Fibroblast of the aortic adventitia (primary cell): ENCODE results near the gene ZNF211. TPM values are rescaled to one million over a fixed set of nuclear protein-coding genes. Genes with fewer than 3 reads are reported as not detected.

Experiments
- DNase-seq: peaks from one replicate; pipeline ENCODE4 v3.0.0-alpha.2; 2010; ENCODE audit warnings: low read depth
- H3K4me3 ChIP-seq: 2 replicates; pipeline ENCODE4 v1.5.1; 2011; ENCODE audit warnings: low read depth, mild to moderate bottlenecking, control low read depth, low read length, moderate library complexity
- total RNA-seq: library from RNA; depleted of rRNA; stranded (reverse); fragments of >200 nt; gene quantifications from 2 replicates; pipeline ENCODE4 v1.2.3, GENCODE V29; 2012; ENCODE audit warnings: low replicate concordance
- TF ChIP-seq, protein P1 (sequence below): IDR thresholded peaks from 2 replicates; pipeline ENCODE4 v1.5.1; 2011; ENCODE audit warnings: mild to moderate bottlenecking, low read length, control low read depth, inconsistent platforms; ENCODE audit not compliant: insufficient read depth

Gene ZNF211
- total RNA-seq, 1 donor = 6.2 TPM

DNA sequence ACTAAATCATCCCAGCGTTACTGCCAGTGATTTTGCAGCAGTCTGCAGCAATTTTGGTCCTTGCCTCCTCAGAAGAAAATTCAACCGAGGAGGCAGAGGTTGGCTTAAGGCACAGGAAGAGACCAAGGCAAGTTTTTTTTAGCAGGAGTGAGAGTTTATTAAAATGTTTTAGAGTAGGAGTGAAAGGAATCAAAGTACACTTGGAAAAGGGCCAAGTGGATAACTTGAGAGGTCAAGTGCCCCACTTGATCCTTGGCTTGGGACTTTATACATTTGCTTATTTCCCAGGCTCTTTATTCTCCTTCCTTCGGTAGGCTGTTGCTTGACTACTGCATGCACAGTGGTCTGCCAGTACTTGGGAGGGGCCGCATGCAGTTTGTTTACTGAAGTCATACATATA lies 21.9 kb upstream of the ZNF211 start:
- TF ChIP-seq, protein P1, sequence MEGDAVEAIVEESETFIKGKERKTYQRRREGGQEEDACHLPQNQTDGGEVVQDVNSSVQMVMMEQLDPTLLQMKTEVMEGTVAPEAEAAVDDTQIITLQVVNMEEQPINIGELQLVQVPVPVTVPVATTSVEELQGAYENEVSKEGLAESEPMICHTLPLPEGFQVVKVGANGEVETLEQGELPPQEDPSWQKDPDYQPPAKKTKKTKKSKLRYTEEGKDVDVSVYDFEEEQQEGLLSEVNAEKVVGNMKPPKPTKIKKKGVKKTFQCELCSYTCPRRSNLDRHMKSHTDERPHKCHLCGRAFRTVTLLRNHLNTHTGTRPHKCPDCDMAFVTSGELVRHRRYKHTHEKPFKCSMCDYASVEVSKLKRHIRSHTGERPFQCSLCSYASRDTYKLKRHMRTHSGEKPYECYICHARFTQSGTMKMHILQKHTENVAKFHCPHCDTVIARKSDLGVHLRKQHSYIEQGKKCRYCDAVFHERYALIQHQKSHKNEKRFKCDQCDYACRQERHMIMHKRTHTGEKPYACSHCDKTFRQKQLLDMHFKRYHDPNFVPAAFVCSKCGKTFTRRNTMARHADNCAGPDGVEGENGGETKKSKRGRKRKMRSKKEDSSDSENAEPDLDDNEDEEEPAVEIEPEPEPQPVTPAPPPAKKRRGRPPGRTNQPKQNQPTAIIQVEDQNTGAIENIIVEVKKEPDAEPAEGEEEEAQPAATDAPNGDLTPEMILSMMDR = no peak
- DNase-seq = no peak
- H3K4me3 ChIP-seq = no peak overlapping the region

DNA sequence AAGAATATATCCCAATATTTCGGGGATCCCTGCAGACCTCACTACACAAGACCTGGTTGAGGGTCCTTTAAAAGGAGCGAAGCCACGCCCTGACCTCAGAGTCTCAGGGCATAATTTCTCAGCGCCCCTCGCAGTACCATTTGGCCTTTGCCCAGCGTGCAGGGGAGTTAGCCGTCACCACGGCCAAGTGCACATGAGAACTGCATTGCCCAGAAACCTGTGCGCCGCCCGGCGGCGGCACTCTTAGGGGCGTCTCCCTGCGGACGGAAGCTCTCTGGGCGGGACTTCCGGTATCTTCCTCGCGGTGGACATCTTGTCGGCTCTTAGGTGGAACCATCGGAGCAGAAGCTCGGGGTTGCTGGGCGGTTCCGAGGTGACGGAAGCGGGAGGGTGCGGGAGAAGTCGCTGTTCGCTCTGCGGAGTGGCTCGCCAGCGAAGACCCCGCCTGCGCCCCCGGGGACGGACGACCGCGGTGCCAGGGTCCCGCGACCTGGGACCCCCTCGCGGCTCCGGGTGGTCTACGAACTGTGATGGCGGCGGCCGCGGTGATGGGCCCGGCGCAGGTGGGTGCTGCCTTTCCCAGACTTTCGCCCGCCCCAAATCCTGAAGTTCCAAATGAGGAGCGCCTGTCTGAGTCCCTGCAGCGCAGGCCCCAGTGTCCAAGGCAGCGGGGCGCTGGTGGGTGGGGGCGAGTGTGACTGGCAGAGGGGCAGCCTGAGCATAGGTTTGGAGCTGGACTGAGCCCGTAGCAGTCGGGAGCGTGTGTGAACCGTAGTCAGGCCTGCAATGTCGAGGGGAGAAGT lies 18.8 kb upstream of the ZNF211 start, which contains the start of gene ZNF134:
TSS of gene ZNF134 (plus strand) at position 302 of the 803 bp plus-strand sequence. CDS start 5,227 bp downstream, outside the sequence.
- DNase-seq = peak; percentile 87
- H3K4me3 ChIP-seq = peak within 1 kb of the TSS; percentile 98
- TF ChIP-seq, protein P1 = peak; percentile 42

DNA sequence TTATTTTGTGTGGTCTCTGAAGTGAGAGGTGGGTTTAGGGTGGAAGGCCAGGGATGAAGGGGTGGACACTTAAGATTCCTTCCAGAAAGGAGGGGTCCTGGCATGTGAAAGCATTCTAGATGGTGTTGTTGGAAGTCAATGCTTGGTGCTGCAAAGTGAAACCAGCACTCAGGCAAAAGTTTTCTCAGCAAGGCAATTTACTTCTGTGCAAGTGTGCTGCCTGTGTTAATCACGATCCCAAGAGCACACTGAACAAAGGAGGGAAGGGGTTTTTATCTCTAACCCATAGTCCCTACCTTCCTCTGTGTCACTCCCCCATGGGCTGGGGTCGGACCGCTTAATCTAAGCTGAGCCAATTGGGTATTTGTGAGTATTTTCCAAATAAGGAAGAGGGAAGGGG lies 17.6 kb upstream of the ZNF211 start:
- H3K4me3 ChIP-seq = peak overlapping the region; percentile 98
- TF ChIP-seq, protein P1 = no peak
- DNase-seq = no peak

DNA sequence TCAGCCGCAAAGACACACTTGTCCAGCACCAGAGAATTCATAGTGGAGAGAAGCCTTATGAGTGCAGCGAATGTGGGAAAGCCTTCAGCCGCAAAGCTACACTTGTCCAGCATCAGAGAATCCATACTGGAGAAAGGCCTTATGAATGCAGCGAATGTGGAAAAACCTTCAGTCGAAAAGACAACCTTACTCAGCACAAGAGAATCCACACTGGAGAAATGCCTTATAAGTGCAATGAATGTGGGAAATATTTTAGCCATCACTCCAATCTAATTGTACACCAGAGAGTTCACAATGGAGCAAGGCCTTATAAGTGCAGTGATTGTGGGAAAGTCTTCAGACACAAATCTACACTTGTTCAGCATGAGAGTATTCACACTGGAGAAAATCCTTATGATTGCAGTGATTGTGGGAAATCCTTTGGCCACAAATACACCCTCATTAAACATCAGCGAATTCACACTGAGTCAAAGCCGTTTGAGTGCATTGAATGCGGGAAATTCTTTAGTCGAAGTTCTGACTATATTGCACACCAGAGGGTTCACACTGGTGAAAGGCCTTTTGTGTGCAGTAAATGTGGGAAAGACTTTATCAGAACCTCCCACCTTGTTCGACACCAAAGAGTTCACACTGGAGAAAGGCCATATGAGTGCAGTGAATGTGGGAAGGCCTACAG lies 12.2 kb upstream of the ZNF211 start:
- peak; percentile 9 for DNase-seq
- TF ChIP-seq, protein P1 = no peak
- H3K4me3 ChIP-seq = no peak overlapping the region

DNA sequence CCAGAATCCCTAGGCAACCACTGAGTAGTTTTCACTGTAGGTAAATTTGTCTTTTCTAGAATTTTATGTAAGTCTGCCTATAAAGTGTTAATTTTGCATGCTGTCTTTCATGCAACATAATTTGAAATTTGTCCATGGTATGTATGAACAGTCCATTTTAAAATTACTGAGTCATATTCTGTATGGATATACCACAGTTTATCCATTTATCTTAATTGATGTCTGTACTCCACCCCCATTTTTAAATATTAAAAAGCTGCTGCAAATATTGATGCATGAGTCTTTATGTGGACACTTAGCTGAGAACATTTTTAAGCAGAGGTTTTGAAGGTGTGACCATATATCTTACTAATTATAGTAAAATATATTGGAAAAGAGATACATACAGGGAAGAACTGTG lies 9.9 kb upstream of the ZNF211 start:
- DNase-seq = no peak
- no peak overlapping the region for H3K4me3 ChIP-seq
- TF ChIP-seq, protein P1 = no peak

DNA sequence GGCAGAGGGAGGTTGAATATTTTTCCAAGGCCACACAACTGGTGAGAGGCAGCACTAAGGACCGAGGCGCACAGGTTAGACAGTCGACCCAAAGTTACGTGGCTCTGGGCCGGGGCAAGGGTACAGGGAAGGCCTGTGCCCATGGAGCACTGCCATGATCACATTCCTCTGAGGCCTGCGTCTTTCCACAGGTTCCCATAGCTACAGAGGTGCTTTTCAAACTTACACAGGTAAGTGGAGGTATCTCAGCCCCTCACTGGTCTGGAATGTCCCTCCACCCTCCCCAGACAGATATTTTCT lies 814 bp downstream of the ZNF211 start:
- no peak for DNase-seq
- H3K4me3 ChIP-seq = peak overlapping the region; percentile 87
- TF ChIP-seq, protein P1 = no peak
